Keratinocyte (primary cell): Measurements from ENCODE around the gene DNAJC27. TPM values are rescaled to one million over a fixed set of nuclear protein-coding genes. Genes with fewer than 3 reads are reported as not detected.

Experiments used
- DNase-seq: peaks from one replicate; pipeline ENCODE4 v3.0.0-alpha.2; 2011; ENCODE audit warnings: low read depth, missing footprints, low spot score
- FAIRE-seq: peaks from 2 replicates; lab custom pipeline; 2011; peaks lifted over from hg19 to GRCh38; lab: Jason Lieb, UNC
- H2AFZ ChIP-seq: 2 replicates; pipeline ENCODE4 v1.6.0; 2012; ENCODE audit warnings: low read length, control low read depth, inconsistent platforms; ENCODE audit not compliant: control insufficient read depth
- H3K27ac ChIP-seq: 2 replicates; pipeline ENCODE4 v1.5.1; 2011; ENCODE audit warnings: low read length; ENCODE audit not compliant: control insufficient read depth, insufficient read depth
- H3K27me3 ChIP-seq: 3 replicates; pipeline ENCODE4 v1.6.0; 2011; ENCODE audit warnings: low read length; ENCODE audit not compliant: control insufficient read depth, insufficient read depth; ENCODE audit errors: extremely low read depth
- H3K36me3 ChIP-seq, 2 experiments: 2 replicates in 1 of 2; 3 replicates in 1 of 2; pipeline ENCODE4 v1.5.1; 2011; ENCODE audit warnings: low read length in 2 of 2, mild to moderate bottlenecking in 1 of 2; ENCODE audit not compliant: control insufficient read depth in 2 of 2, insufficient read depth in 2 of 2; ENCODE audit errors: extremely low read depth in 1 of 2
- H3K4me1 ChIP-seq: 3 replicates; pipeline ENCODE4 v1.5.1; 2011; ENCODE audit warnings: low read length; ENCODE audit not compliant: control insufficient read depth, insufficient read depth; ENCODE audit errors: extremely low read depth
- H3K4me2 ChIP-seq: 3 replicates; pipeline ENCODE4 v1.6.0; 2011; ENCODE audit warnings: low read depth, low read length; ENCODE audit not compliant: control insufficient read depth, insufficient read depth; ENCODE audit errors: extremely low read depth
- H3K4me3 ChIP-seq, 3 experiments: fragments of 200-600 bp in 1 of 3; sonication (generic) in 1 of 3; 2 replicates in 2 of 3; 3 replicates in 1 of 3; pipeline ENCODE4 v1.5.1; 2011 to 2016; ENCODE audit warnings: low read length in 3 of 3, mild to moderate bottlenecking in 3 of 3, control low read depth in 2 of 3, inconsistent platforms in 1 of 3, low read depth in 1 of 3, mixed read lengths in 1 of 3, mixed run types in 1 of 3, moderate library complexity in 1 of 3; ENCODE audit not compliant: control insufficient read depth in 2 of 3, insufficient read depth in 2 of 3; ENCODE audit errors: extremely low read depth in 1 of 3
- H3K79me2 ChIP-seq: 2 replicates; pipeline ENCODE4 v1.6.0; 2012; ENCODE audit warnings: low read length; ENCODE audit not compliant: control insufficient read depth, insufficient read depth
- H3K9ac ChIP-seq: 3 replicates; pipeline ENCODE4 v1.6.0; 2011; ENCODE audit warnings: low read length; ENCODE audit not compliant: control insufficient read depth, insufficient read depth; ENCODE audit errors: extremely low read depth
- H3K9me1 ChIP-seq: 3 replicates; pipeline ENCODE4 v1.6.0; 2011; ENCODE audit warnings: low read length; ENCODE audit not compliant: control insufficient read depth, insufficient read depth; ENCODE audit errors: extremely low read depth
- H3K9me3 ChIP-seq: 2 replicates; pipeline ENCODE4 v1.5.1; 2012; ENCODE audit warnings: low read depth, low read length; ENCODE audit not compliant: control insufficient read depth
- H4K20me1 ChIP-seq: 3 replicates; pipeline ENCODE4 v1.6.0; 2011; ENCODE audit warnings: low read length; ENCODE audit not compliant: control insufficient read depth, insufficient read depth; ENCODE audit errors: extremely low read depth
- CTCF ChIP-seq, 3 experiments: IDR thresholded peaks in 1 of 3; conservative IDR thresholded peaks in 1 of 3; optimal IDR thresholded peaks in 1 of 3; 2 replicates in 2 of 3; 3 replicates in 1 of 3; pipeline versions ENCODE3 to v1.5.1; 2011; ENCODE audit warnings: low read length in 3 of 3, mild to moderate bottlenecking in 3 of 3, moderate library complexity in 2 of 3, control low read depth in 1 of 3, inconsistent platforms in 1 of 3; ENCODE audit not compliant: insufficient read depth in 2 of 3; ENCODE audit errors: extremely low read depth in 1 of 3
- EZH2 ChIP-seq: IDR thresholded peaks from one replicate; pipeline ENCODE4 v1.6.1; 2012; ENCODE audit warnings: inconsistent platforms, mild to moderate bottlenecking, low read length, moderate library complexity
- dilution Hi-C: fragments of 300-500 bp; cut with MboI; formaldehyde crosslinking; loops from one replicate; pipeline ENCODE4 v1.7.0; 2020; ENCODE audit warnings: low sequenced_read_pairs; ENCODE audit not compliant: extremely low pct_ligation_motif_present
- polyA plus RNA-seq, 5 experiments: library from polyadenylated mRNA; depleted of rRNA in 3 of 5; stranded (reverse) in 3 of 5; stranded (forward) in 1 of 5; unstranded in 1 of 5; fragments of >200 nt; gene quantifications; 1 replicate in 1 of 5; 2 replicates in 3 of 5; 3 replicates in 1 of 5; pipeline versions ENCODE4 v1.2.1 to v1.2.3, GENCODE V29; 2011 to 2012; ENCODE audit warnings: missing spikeins in 2 of 5, low read depth in 1 of 5, low replicate concordance in 1 of 5

DNAJC27 gene
- polyA plus RNA-seq, 1 donor (not counting 4 experiments of a cell fraction or from before 2014, with no cell fraction given) = 3.4 TPM

- Histone ChIP-seq H3K4me2 (no peak overlapping the region), H3K4me3 (no peak overlapping the region), H3K9ac (no peak overlapping the region), H4K20me1 (no peaks in the 10 kb centered on the region), H2AFZ (no peak overlapping the region), H3K9me3 (no peaks in the 10 kb centered on the region), H3K27ac (no peak overlapping the region), H3K36me3 (no peaks in the 10 kb centered on the region), H3K4me1 (no peaks in the 10 kb centered on the region), H3K27me3 (no peaks in the 10 kb centered on the region), H3K79me2 (peaks cover 12% of the 10 kb centered on the region), H3K9me1 (no peaks in the 10 kb centered on the region)
- DNase-seq = no peak
- dilution Hi-C loops = no loop called here
- TF ChIP-seq CTCF (optimal IDR thresholded peaks at IDR 0.05 in 1 of 3, IDR thresholded peaks at IDR 0.05 in 1 of 3, conservative IDR thresholded peaks at IDR 0.05 in 1 of 3; ENCODE audit: extremely low read depth in 1 of 3, insufficient read depth in 2 of 3, low read length in 3 of 3) = no peak
- no peak for TF ChIP-seq EZH2
- FAIRE-seq = no peak
These were observed 2.1 kb upstream of the DNAJC27 start for GRCh38 chr2:24973812-24974211.

DNA sequence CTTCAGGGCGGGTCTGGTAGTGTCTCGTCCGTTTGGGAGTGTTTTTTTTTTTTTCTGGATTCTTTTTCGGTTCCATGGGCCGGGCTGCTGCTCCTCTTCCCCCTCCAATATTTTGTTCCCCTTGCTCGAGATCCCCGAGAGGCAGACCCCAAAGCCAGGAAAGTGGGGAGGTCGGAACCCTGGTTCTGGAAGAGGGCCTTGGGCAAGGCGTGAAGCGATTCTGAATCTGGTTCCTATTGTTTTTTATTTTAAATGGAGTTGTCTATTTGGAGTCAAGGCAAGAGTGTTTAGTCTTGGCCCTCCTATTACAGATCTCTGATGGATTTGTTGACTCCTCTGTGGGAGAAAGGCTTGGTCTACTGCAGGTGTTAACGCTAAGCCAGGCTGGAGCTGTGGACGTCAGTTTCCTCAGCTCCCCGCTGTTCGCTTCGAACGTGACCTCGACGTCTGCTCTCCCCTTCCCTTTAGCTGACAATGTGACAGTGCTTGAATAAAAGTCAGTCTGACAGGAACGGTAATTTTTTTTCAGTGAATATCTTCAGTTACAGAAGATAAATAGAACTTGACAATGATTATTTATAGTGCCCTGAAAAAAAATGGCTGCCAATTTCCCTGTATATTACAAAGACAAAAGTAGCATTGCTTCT lies 683 bp upstream of the DNAJC27 start:
- dilution Hi-C loops = no loop called here
- H2AFZ ChIP-seq = peak overlapping the region; percentile 85
- H3K9me3 ChIP-seq = no peaks in the 10 kb centered on the region
- H3K4me2 ChIP-seq = peak overlapping the region; percentile 87
- H4K20me1 ChIP-seq = no peaks in the 10 kb centered on the region
- H3K4me3 ChIP-seq = peak overlapping the region; percentile 64 to 96 (median 88)
- FAIRE-seq = no peak
- TF ChIP-seq EZH2 (no peak), CTCF (optimal IDR thresholded peaks at IDR 0.05 in 1 of 3, IDR thresholded peaks at IDR 0.05 in 1 of 3, conservative IDR thresholded peaks at IDR 0.05 in 1 of 3; ENCODE audit: extremely low read depth in 1 of 3, insufficient read depth in 2 of 3, low read length in 3 of 3) (no peak)
- peak overlapping the region; percentile 98 for H3K27ac ChIP-seq
- H3K79me2 ChIP-seq = peaks cover 12% of the 10 kb centered on the region
- no peaks in the 10 kb centered on the region for H3K4me1 ChIP-seq
- H3K36me3 ChIP-seq = no peaks in the 10 kb centered on the region
- no peaks in the 10 kb centered on the region for H3K27me3 ChIP-seq
- no peaks in the 10 kb centered on the region for H3K9me1 ChIP-seq
- peak overlapping the region; percentile 100 for H3K9ac ChIP-seq
- DNase-seq = no peak
